CD8-positive, alpha-beta memory T cell (primary cell): ENCODE data around the gene BDH1. TPM values are rescaled to one million over a fixed set of nuclear protein-coding genes. Genes with fewer than 3 reads are reported as not detected.

Source experiments
- CTCF ChIA-PET: fragments of 350-600 bp; sonication (Branson Sonifier 250); formaldehyde crosslinking; loops from one replicate; lab custom pipeline; 2021; ENCODE audit warnings: antibody characterized with exemption; lab: Charles Lee
- POLR2A ChIA-PET: fragments of 350-600 bp; sonication (Branson Sonifier 250); formaldehyde crosslinking; loops from one replicate; lab custom pipeline; 2021; ENCODE audit warnings: antibody characterized with exemption; lab: Charles Lee
- DNase-seq, 5 donors: peaks; one replicate each; pipeline versions ENCODE4 v3.0.0 to v3.0.0-alpha.2; 2020 to 2022; ENCODE audit warnings: mixed read lengths in 1 of 5
- H3K27ac ChIP-seq: one replicate; pipeline ENCODE4 v1.7.0; 2013; ENCODE audit warnings: low read depth, mild to moderate bottlenecking, low read length, moderate library complexity
- H3K27me3 ChIP-seq: 2 replicates; pipeline ENCODE4 v1.7.0; 2013; ENCODE audit warnings: low read length, mild to moderate bottlenecking; ENCODE audit not compliant: insufficient read depth, poor library complexity, severe bottlenecking
- H3K36me3 ChIP-seq: 2 replicates; pipeline ENCODE4 v1.7.0; 2013; ENCODE audit warnings: mild to moderate bottlenecking, low read length, moderate library complexity; ENCODE audit not compliant: insufficient read depth
- H3K4me1 ChIP-seq: 2 replicates; pipeline ENCODE4 v1.7.0; 2013; ENCODE audit warnings: mild to moderate bottlenecking, low read length, moderate library complexity; ENCODE audit not compliant: insufficient read depth
- H3K4me3 ChIP-seq: 2 replicates; pipeline ENCODE4 v1.7.0; 2013; ENCODE audit warnings: mild to moderate bottlenecking, low read length
- H3K9me3 ChIP-seq: 2 replicates; pipeline ENCODE4 v1.7.0; 2013; ENCODE audit warnings: mild to moderate bottlenecking, low read length
- H3K27ac Mint-ChIP-seq, 8 donors: one replicate each; pipeline ENCODE4 v1.8.0; 2020 to 2021; ENCODE audit warnings: mixed read lengths in 8 of 8, mild to moderate bottlenecking in 6 of 8, inconsistent platforms in 3 of 8, moderate library complexity in 3 of 8
- H3K27me3 Mint-ChIP-seq, 2 donors: one replicate each; pipeline ENCODE4 v1.8.0; 2020 to 2021; ENCODE audit warnings: mixed read lengths in 2 of 2, mild to moderate bottlenecking in 1 of 2, moderate library complexity in 1 of 2
- H3K36me3 Mint-ChIP-seq, 3 donors: one replicate each; pipeline ENCODE4 v1.8.0; 2020 to 2021; ENCODE audit warnings: mixed read lengths in 3 of 3, inconsistent platforms in 1 of 3, mild to moderate bottlenecking in 1 of 3
- H3K4me1 Mint-ChIP-seq, 3 donors: one replicate each; pipeline ENCODE4 v1.8.0; 2020 to 2021; ENCODE audit warnings: mixed read lengths in 3 of 3, inconsistent platforms in 1 of 3, mild to moderate bottlenecking in 1 of 3
- H3K4me3 Mint-ChIP-seq, 7 donors: one replicate each; pipeline ENCODE4 v1.8.0; 2020 to 2021; ENCODE audit warnings: mixed read lengths in 7 of 7, mild to moderate bottlenecking in 6 of 7, moderate library complexity in 4 of 7, inconsistent platforms in 2 of 7
- H3K9me3 Mint-ChIP-seq, 5 donors: one replicate each; pipeline ENCODE4 v1.8.0; 2020 to 2022; ENCODE audit warnings: mixed read lengths in 5 of 5, mild to moderate bottlenecking in 3 of 5, moderate library complexity in 2 of 5, inconsistent platforms in 1 of 5
- polyA plus RNA-seq: library from polyadenylated mRNA; unstranded; fragments of 300-500 nt; fragmentation: Illumina TruSeq; gene quantifications from one replicate; pipeline ENCODE4 v1.2.3, GENCODE V29; 2021
- total RNA-seq, 2 experiments: library from RNA; stranded (reverse); gene quantifications; one replicate each; pipeline ENCODE4 v1.2.3, GENCODE V29; 2021

Gene BDH1
- total and polyA plus RNA-seq, 3 experiments from 2014 or later, result 21.4 to 64.6 (median 59.3) TPM

DNA sequence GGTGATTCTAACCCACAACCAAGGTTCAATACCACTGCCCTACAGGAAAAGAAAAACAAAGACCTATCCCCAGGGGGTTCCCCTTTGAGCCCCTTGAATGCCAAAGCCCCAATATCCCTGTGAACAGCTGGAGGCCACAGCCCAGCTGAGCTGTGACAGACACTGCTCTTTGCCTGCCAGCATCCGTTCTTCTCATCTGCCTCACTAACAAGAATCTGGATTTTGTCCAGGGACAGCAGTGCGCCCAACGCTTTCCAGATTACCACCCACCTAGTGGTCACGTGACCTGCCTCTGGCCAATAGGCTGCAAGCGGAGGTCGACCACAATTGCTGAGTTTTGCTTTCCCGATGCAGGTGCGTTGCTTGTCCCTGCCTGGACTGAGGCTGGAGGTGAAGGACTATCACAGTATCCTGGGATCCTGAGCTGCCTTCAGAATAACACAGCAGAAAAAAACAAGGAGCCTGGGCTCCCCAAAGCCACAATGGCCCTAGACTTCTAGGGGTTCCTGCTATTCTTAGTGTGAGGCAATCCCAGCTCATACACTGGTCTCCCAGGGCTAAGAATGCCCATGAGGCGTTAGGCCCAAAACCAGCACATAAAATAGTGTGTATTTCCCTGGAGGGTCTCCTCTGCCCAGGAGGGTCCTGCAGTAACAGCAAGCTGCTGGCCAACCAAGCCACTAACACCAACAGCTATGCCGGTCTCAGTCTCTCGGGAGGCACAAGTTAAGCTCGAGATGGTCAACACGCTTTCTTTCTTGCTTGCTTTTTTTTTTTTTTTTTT is 13.8 kb downstream of the BDH1 start:
- DNase-seq, result no peak
- no peak overlapping the region for H3K4me3 ChIP-seq
- H3K27me3 ChIP-seq, result no peaks in the 10 kb centered on the region
- Mint-ChIP-seq H3K27ac (peak overlapping the region in 1 of 8 donors; percentile 4), H3K4me3 (no peak overlapping the region), H3K27me3 (no peaks in the 10 kb centered on the region), H3K36me3 (peaks cover 0 to 64% (median 19%) of the 10 kb centered on the region in 3 donors), H3K9me3 (no peaks in the 10 kb centered on the region), H3K4me1 (no peaks in the 10 kb centered on the region)
- ChIA-PET POLR2A (no interaction called here), CTCF (no interaction called here)
- no peaks in the 10 kb centered on the region for H3K36me3 ChIP-seq
- H3K27ac ChIP-seq, result no peak overlapping the region
- H3K9me3 ChIP-seq, result no peaks in the 10 kb centered on the region
- no peaks in the 10 kb centered on the region for H3K4me1 ChIP-seq

DNA sequence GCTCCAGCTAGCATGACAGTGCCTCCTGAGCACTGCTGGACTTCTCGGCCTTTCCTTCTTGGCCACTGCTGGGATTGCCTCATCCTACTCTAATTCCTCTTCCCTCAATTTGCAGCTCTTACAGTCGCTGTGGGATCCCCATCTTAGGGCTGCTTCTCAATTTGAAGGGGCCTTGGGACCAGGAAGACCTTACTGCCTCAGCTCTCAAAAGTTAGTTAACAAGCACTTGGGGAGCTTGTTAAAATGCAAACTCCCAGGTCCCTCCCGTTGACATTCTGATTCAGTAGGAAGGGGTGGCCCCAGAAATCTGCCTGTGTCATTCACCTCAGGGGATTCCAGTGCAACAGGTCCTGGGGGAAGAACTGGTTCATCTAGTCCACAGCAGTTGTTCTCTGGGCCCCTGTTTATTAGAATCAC is 14.8 kb downstream of the BDH1 start:
- Histone ChIP-seq H3K4me1 (no peaks in the 10 kb centered on the region), H3K4me3 (no peak overlapping the region), H3K9me3 (no peaks in the 10 kb centered on the region), H3K27me3 (no peaks in the 10 kb centered on the region), H3K27ac (no peak overlapping the region), H3K36me3 (no peaks in the 10 kb centered on the region)
- no peak for DNase-seq
- ChIA-PET CTCF (no interaction called here), POLR2A (no interaction called here)
- Mint-ChIP-seq H3K36me3 (peaks cover 0 to 65% (median 25%) of the 10 kb centered on the region in 3 donors), H3K9me3 (no peaks in the 10 kb centered on the region), H3K27me3 (no peaks in the 10 kb centered on the region), H3K4me3 (no peak overlapping the region), H3K27ac (peak overlapping the region in 1 of 8 donors; percentile 37), H3K4me1 (no peaks in the 10 kb centered on the region)

DNA sequence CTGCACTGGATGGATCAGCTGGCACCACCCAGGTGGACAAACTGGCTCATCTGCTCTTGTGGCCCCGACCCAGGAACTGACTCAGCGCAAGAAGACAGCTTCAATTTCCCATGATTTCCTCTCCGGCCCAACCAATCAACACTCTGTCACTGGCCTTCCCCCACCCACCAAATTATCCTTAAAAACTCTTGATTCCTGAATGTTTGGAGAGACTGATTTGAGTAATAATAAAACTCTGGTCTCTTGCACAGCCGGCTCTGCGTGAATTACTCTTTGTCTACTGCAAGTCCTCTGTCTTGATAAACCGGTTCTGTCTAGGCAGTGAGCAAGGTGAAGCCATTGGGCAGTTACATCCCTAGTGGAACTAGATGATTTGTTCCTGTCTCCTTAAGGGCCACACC is 16.1 kb downstream of the BDH1 start:
- Histone ChIP-seq H3K4me1 (no peaks in the 10 kb centered on the region), H3K9me3 (no peaks in the 10 kb centered on the region), H3K27ac (no peak overlapping the region), H3K4me3 (no peak overlapping the region), H3K36me3 (no peaks in the 10 kb centered on the region), H3K27me3 (no peaks in the 10 kb centered on the region)
- Mint-ChIP-seq H3K27ac (peak overlapping the region in 1 of 8 donors; percentile 8), H3K4me1 (no peaks in the 10 kb centered on the region), H3K36me3 (peaks cover 0 to 65% (median 20%) of the 10 kb centered on the region in 3 donors), H3K4me3 (no peak overlapping the region), H3K27me3 (no peaks in the 10 kb centered on the region), H3K9me3 (no peaks in the 10 kb centered on the region)
- DNase-seq, result no peak
- ChIA-PET CTCF (no interaction called here), POLR2A (no interaction called here)

DNA sequence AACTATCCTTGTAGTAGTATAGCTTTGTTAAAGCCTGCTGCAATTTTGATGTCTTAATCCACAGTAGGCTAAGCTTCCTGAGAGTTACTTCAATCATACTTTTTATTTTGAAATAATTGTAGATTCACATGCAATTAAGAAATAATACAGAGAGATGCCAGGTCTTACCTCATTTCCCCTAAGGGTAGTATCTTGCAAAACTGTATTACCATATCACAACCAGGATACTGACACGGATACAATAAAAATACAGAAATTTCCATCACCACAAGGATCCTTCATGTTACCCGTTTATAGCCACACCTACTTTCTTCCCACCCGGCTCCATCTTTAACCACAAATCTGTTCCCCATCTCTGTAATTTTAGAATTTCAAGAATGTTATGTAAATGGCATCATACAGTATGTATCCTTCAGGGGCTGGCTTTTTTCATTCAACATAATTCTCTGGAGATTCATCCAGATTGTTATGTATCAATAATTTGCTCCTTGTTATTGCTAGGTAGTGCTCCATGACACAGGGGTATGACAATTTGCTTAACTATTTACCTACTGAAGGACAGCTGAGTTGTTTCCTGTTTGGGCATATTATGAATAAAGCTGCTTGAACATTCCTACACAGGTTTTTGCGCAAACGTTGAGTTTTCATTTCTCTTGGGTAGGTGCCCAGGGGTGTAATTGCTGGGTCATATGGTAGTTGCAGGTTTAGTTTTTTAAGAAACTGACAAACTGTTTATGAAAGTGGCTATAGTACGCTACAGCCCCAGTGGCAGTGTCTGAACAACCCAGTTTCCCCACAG is 21.6 kb downstream of the BDH1 start:
- Mint-ChIP-seq H3K9me3 (no peaks in the 10 kb centered on the region), H3K27ac (peak overlapping the region in 1 of 8 donors; percentile 47), H3K27me3 (no peaks in the 10 kb centered on the region), H3K4me3 (no peak overlapping the region), H3K4me1 (no peaks in the 10 kb centered on the region), H3K36me3 (peaks cover 4 to 66% (median 21%) of the 10 kb centered on the region in 3 donors)
- Histone ChIP-seq H3K36me3 (peaks cover 8% of the 10 kb centered on the region), H3K4me3 (no peak overlapping the region), H3K9me3 (no peaks in the 10 kb centered on the region), H3K27ac (no peak overlapping the region), H3K4me1 (no peaks in the 10 kb centered on the region), H3K27me3 (no peaks in the 10 kb centered on the region)
- ChIA-PET CTCF (interaction anchor here (1.1 to 1.4 kb wide), 2 partner anchors 25 to 278 kb away, joined by 3 read pairs; no protein-coding TSS in a partner anchor), POLR2A (no interaction called here)
- no peak for DNase-seq

DNA sequence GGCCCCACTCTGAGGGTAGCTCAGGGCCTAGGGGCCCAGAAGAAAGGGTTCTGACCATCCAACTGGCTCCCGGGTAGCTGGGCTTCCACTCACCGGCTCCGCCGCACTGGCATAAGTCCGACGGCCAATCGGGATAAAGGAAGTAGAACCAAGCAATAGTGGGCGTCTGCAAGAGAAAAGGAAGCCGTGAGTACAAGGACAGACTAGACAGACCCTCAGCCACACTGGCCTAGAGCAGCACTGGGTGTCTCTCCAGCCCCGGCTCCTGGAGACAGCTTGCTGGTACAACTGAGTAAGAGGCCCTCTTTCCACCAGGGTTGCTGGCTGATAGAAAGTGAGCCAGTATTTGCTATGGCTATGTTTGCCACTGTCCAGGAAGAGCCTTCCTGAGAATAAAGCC is 22.4 kb downstream of the BDH1 start:
- H3K9me3 Mint-ChIP-seq, result no peaks in the 10 kb centered on the region
- CTCF ChIA-PET, result interaction anchor here (1.1 to 1.4 kb wide), 2 partner anchors 24 to 277 kb away, joined by 3 read pairs; no protein-coding TSS in a partner anchor
- H3K9me3 ChIP-seq, result no peaks in the 10 kb centered on the region

DNA sequence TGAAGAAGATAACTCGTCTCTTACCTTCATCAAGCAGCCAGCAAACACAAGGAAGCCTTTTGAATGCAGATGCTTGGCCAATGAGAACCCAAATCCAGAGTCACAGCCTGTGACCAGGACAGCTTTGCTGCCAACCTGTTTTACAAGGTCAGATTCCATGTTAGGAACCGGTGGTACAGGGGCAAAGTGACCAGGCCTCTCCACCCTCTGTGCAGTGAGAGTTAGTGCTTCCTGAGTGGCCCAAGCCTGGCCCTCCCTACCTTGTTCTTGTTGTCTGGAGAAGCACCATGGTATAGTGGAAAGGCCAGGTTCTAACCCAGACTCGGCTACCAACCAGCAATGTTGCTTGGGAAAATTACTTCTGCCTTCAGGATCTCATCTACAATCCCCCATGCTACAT is 23.4 kb downstream of the BDH1 start:
- no peaks in the 10 kb centered on the region for H3K4me1 Mint-ChIP-seq
- no peaks in the 10 kb centered on the region for H3K27me3 ChIP-seq
- H3K27ac Mint-ChIP-seq, result peak overlapping the region in 1 of 8 donors; percentile 8
- H3K36me3 Mint-ChIP-seq, result peaks cover 4 to 70% (median 16%) of the 10 kb centered on the region in 3 donors
- no peaks in the 10 kb centered on the region for H3K9me3 ChIP-seq
- no peak overlapping the region for H3K4me3 ChIP-seq
- H3K9me3 Mint-ChIP-seq, result no peaks in the 10 kb centered on the region
- ChIA-PET POLR2A (no interaction called here), CTCF (no interaction called here)
- no peak overlapping the region for H3K4me3 Mint-ChIP-seq
- H3K4me1 ChIP-seq, result no peaks in the 10 kb centered on the region
- peaks cover 8% of the 10 kb centered on the region for H3K36me3 ChIP-seq
- no peaks in the 10 kb centered on the region for H3K27me3 Mint-ChIP-seq
- DNase-seq, result no peak
- no peak overlapping the region for H3K27ac ChIP-seq

More for the DNA sequence above, 22.4 kb downstream of the BDH1 start:
- no peak overlapping the region for H3K27ac Mint-ChIP-seq
- peaks cover 4 to 67% (median 18%) of the 10 kb centered on the region in 3 donors for H3K36me3 Mint-ChIP-seq
- H3K4me1 Mint-ChIP-seq, result no peaks in the 10 kb centered on the region
- H3K27me3 Mint-ChIP-seq, result no peaks in the 10 kb centered on the region
- POLR2A ChIA-PET, result no interaction called here
- peaks cover 8% of the 10 kb centered on the region for H3K36me3 ChIP-seq
- no peak overlapping the region for H3K4me3 ChIP-seq
- no peak overlapping the region for H3K4me3 Mint-ChIP-seq
- no peaks in the 10 kb centered on the region for H3K4me1 ChIP-seq
- H3K27ac ChIP-seq, result no peak overlapping the region
- DNase-seq, result no peak
- H3K27me3 ChIP-seq, result no peaks in the 10 kb centered on the region

DNA sequence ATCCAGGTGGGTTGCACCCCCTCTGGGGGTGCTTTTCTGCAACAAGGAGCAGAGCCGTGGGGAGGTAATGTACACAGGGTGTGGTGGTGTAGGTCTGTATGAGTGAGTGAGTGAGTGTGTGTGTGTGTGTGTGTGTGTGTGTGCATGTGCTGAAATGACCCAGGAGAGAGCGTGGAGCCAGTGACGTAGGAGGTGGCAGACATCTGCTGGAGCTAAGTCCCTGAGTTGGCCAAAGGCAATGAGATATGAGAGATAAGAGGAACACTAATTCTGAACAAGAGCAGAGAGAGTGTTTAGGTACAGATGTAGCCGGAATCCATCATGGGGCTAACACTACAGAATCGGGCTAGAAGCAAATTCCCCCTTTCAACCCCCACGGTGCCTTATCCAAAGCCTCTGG is 27.6 kb downstream of the BDH1 start:
- peaks cover 8% of the 10 kb centered on the region for H3K36me3 ChIP-seq
- H3K27me3 ChIP-seq, result no peaks in the 10 kb centered on the region
- CTCF ChIA-PET, result no interaction called here
- DNase-seq, result no peak
- POLR2A ChIA-PET, result no interaction called here
- H3K4me1 Mint-ChIP-seq, result no peaks in the 10 kb centered on the region
- H3K27ac ChIP-seq, result no peak overlapping the region
- H3K4me1 ChIP-seq, result no peaks in the 10 kb centered on the region
- peak overlapping the region in 4 of 8 donors; percentile 3 to 91 (median 77) for H3K27ac Mint-ChIP-seq
- no peaks in the 10 kb centered on the region for H3K9me3 Mint-ChIP-seq
- H3K4me3 ChIP-seq, result no peak overlapping the region
- no peaks in the 10 kb centered on the region for H3K27me3 Mint-ChIP-seq
- H3K36me3 Mint-ChIP-seq, result peaks cover 4 to 78% (median 14%) of the 10 kb centered on the region in 3 donors
- no peak overlapping the region for H3K4me3 Mint-ChIP-seq
- no peaks in the 10 kb centered on the region for H3K9me3 ChIP-seq

DNA sequence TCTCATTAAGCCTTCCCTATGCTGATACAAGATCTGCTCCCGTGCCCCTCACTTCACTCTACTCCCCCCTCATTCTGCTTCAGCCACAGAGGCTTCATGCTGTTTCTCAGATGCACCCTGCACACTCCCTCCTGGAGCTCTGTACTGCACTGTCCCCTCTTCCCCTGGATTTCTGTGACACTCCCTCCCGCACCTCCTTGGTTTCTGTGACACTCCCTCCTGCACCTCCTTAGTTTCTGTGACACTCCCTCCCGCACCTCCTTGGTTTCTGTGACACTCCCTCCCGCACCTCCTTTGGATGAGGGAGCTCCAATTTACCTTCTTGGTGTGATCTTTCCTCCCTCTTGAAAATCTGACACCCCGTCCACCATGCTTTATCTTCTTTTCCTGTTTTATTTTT is 28.2 kb downstream of the BDH1 start:
- DNase-seq, result no peak
- no peak overlapping the region for H3K4me3 Mint-ChIP-seq
- ChIA-PET POLR2A (no interaction called here), CTCF (no interaction called here)
- Histone ChIP-seq H3K4me1 (no peaks in the 10 kb centered on the region), H3K4me3 (no peak overlapping the region), H3K27me3 (no peaks in the 10 kb centered on the region), H3K9me3 (no peaks in the 10 kb centered on the region), H3K27ac (no peak overlapping the region), H3K36me3 (peaks cover 8% of the 10 kb centered on the region)
- H3K27ac Mint-ChIP-seq, result peak overlapping the region in 1 of 8 donors; percentile 27
- H3K9me3 Mint-ChIP-seq, result no peaks in the 10 kb centered on the region
- peaks cover 4 to 78% (median 14%) of the 10 kb centered on the region in 3 donors for H3K36me3 Mint-ChIP-seq
- no peaks in the 10 kb centered on the region for H3K27me3 Mint-ChIP-seq
- no peaks in the 10 kb centered on the region for H3K4me1 Mint-ChIP-seq
